ENCODE data around the gene RNF13.
A peak's percentile ranks its signal among the peaks of the same experiment; 100 is the strongest.
"Not testable (repeated sequence)": the region's sequence is repeated elsewhere in the genome, so short reads cannot be mapped to it uniquely, and the experiment has no call there.

Gene RNF13

GRCh38 chr3:149838491-149838890 lies 25.5 kb downstream of the RNF13 start:
- FAIRE-seq = not testable (repeated sequence)

DNA sequence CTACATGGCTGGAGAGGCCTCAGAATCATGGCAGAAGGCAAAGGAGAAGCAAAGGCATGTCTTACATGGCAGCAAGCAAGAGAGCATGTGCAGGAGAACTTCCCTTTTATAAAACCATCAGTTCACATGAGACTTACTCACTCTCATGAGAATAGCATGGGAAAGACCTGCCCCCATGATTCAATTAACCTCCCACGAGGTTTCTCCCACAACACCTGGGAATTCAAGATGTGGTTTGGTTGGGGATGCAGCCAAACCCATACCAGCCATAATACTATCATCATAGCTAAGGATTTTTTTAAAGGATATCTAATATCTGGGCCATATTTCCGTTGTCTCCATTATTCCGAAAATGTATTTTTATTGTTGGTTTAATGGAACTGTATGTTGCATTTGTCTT lies 26.5 kb downstream of the RNF13 start:
- not testable (repeated sequence) for FAIRE-seq; DNase-seq (ENCODE audit: insufficient read length, low spot score)

More at GRCh38 chr3:149838491-149838890, 25.5 kb downstream of the RNF13 start:
- DNase-seq (ENCODE audit: insufficient read length, low spot score) = not testable (repeated sequence)

DNA sequence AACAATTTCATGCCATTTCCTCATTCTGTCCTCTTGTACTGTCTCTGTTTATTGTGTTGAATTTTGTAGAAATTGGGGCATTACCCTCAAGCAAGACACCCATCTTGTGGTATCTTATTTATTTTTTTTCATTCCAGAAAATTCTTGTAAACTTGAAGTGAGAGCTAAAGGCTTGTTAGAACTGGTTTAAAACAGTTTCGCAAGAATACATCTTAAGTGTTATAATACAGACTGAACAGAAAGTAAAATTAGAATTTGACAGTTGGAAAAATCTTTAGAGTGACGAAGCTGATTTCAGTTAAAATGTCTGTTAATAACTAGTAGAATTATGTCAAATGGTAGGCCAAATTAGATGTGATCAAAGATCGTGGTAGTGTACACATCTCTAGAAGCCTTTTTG lies 26.9 kb downstream of the RNF13 start:
- FAIRE-seq (no peak), DNase-seq (ENCODE audit: insufficient read length, low spot score) (no peak)

GRCh38 chr3:149843502-149843901 lies 30.5 kb downstream of the RNF13 start:
- DNase-seq (ENCODE audit: insufficient read length, low spot score) = no peak
- no peak for FAIRE-seq

DNA sequence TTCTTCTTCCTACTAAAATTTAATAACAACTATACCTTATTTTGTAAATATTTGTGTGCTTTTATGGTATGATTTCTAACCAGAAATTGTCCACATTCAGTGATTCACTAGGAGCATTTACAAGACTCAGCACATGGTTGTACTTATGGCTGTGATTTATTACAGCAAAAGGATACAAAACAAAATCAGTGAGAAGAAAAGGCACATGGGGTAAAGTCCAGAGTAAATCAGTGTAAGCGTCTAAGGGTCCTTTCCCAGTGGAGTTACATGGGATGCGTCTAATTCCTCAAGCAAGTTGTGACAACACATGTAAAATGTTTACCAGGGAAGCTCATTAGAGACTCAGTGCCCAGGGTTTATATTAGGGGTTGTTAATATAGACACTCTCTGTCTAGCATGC lies 31.1 kb downstream of the RNF13 start:
- FAIRE-seq (no peak), DNase-seq (ENCODE audit: insufficient read length, low spot score) (no peak)

DNA sequence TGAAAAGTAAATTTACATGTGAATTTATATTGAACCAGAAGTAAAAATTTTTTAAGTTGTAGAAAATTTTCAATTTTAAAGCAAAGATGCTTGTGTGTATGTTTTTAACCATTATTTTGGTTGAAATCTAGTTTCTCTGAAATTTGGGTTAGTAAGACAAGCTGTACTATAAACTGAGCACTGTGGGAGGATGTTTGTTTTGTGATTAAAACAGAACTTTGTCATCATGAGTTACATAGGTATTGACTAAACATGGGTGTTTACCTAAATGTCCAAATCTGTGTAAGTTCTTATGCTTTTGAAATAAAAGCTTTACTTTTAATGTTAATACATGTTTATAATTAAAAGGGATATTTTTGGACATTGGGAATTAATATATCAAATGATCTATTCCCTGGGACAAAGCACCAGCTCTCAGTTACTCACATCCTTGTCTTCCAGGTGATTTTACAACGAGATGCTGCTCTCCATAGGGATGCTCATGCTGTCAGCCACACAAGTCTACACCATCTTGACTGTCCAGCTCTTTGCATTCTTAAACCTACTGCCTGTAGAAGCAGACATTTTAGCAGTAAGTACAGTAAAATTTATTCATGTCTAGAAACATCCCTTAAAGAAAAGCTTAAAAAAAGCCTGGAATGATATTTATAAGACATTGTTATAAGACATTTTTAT lies 32.7 kb downstream of the RNF13 start:
- FAIRE-seq (no peak), DNase-seq (ENCODE audit: insufficient read length, low spot score) (no peak)

DNA sequence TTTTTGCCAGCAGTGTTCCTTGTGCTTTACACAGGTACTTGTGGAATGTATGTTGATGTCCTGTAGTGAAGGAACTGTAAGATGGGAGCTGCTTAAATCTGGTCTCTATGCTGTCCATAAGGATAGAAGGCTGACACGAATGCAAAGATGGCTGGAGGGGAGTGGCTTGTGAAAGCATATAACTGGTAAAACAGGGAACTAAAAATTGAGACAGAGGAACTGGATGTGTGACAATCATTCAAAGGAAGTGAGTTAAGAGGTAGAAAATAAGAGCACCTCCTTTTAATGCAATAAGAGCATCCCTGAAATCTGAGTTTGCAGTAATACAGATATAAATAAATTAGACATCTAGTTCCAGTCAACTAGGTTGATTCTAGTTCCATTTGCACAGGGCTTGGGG lies 35.2 kb downstream of the RNF13 start:
- no peak for DNase-seq (ENCODE audit: insufficient read length, low spot score)
- no peak for FAIRE-seq

DNA sequence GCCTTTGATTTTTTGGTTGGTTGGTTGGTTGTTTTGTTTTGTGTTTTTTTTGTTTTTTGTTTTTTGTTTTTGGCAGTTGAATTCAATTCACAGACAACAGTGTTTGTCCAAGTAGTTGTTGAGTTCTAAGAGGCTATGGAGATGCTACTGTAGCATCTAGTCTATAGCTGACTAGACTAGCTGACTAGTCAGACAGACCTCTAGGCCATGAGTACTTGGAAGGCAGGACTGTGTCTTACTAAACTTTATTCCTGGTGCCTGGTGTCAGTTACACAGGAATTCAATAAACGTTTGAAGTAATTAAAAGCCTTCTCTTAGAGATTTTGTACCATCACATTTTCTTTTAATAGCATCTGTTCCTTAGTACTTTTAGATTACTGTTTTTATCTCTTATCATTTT lies 35.7 kb downstream of the RNF13 start:
- FAIRE-seq (no peak), DNase-seq (ENCODE audit: insufficient read length, low spot score) (no peak)

DNA sequence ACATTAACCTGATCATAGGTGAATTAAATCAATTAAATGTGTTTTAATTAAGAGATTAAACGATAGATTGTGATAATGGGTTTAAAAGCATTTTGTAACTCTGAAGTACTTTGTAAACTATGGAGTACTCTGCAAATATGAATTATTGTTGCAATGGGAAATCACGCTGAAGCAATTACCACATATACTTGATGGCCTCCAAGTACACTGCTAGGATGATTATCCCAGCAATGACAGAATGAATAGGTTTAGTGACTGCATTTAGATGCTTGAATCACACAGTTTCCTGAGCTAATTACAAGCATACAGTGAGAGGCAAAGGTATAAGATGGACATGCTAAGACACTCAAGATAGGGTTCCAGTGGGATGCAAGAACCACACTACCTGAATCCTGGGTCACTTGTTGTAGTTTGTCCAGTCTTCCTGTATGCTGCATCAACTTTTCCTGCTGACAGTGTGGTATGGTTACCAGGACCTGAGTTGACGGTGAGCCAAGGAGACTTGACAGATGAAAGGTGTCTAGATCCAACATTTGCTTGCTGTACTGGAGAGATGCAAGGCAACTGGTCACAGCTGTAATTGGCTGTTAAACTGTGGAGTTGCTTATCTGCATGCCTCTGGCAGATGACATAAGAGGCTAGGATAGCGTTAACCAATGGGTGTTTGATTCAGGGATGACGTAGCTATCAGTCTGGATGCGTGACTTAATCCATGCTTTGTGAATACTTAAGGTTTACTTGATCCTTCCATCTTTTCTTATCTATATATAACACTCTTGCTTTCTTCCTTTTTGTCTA lies 38.0 kb downstream of the RNF13 start:
- FAIRE-seq = no peak
- DNase-seq (ENCODE audit: insufficient read length, low spot score) = no peak

- FAIRE-seq (no peak), DNase-seq (ENCODE audit: insufficient read length, low spot score) (no peak)
Measured at GRCh38 chr3:149858911-149859310, 45.9 kb downstream of the RNF13 start.

- FAIRE-seq = no peak
Measured at GRCh38 chr3:149860881-149861280, 47.9 kb downstream of the RNF13 start.

DNA sequence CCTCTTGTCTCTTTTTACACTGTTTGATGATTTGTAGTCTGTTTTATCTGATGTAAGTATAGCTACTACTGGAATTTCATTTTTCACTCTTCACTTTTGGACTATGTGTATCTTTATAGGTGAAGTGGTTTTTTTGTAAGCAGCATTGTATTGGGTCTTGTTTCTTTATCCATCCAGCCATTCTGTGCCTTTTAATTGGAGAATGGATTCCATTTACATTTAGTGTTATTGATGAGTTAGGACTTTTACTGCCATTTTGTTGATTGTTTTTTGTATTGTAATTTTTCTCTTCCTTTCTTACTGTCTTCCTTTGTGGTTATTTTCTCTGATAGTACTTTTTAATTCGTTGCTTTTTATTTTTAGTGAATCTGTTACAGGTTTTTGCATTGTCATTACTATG lies 54.5 kb downstream of the RNF13 start:
- DNase-seq (ENCODE audit: insufficient read length, low spot score) (no peak), FAIRE-seq (no peak)

More at GRCh38 chr3:149860881-149861280, 47.9 kb downstream of the RNF13 start:
- no peak for DNase-seq (ENCODE audit: insufficient read length, low spot score)

DNA sequence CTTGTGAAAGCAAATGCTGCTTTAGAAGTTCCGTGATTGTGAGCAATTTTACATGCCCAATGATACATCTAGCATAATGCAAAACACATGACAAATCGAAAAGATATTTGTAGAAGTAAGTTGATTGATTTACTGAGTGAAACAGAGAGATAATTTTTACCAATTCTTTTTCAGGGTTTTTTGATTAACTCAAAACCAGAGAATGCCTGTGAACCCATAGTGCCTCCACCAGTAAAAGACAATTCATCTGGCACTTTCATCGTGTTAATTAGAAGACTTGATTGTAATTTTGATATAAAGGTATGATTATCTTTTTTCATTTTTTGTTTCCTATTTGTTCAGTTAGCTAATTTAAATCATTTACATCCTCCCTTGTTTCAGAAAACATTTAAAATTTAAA lies 58.8 kb downstream of the RNF13 start:
- no peak for DNase-seq (ENCODE audit: insufficient read length, low spot score)
- FAIRE-seq = peak; percentile 45

GRCh38 chr3:149872589-149872988 lies 59.6 kb downstream of the RNF13 start:
- no peak for DNase-seq (ENCODE audit: insufficient read length, low spot score)
- no peak for FAIRE-seq

DNA sequence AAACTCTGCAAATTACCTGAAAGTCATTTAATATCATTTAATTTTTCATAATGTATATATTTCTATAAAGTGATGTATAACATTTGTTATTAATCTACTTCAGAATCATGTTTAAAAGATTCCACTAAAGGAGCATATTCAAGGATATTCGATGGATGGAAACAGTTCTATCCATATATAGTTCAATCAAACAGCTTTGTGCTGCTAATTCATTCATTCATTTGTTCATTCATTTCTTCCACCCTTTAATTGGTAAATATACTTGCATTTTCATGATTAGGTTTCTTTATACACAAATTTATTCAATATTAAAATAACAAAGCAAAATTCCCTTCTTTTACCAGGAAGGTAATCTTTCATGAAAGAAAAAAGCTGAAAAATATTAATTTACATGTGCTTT lies 64.7 kb downstream of the RNF13 start:
- no peak for DNase-seq (ENCODE audit: insufficient read length, low spot score)
- no peak for FAIRE-seq

- no peak for DNase-seq (ENCODE audit: insufficient read length, low spot score)
- FAIRE-seq = peak; percentile 74
Measured at GRCh38 chr3:149879872-149880271, 66.9 kb downstream of the RNF13 start.

- DNase-seq (ENCODE audit: insufficient read length, low spot score) (no peak), FAIRE-seq (peak; percentile 40)
Measured at GRCh38 chr3:149881879-149882278, 68.9 kb downstream of the RNF13 start.

- no peak for FAIRE-seq
- DNase-seq (ENCODE audit: insufficient read length, low spot score) = no peak
Measured at GRCh38 chr3:149883134-149883533, 70.1 kb downstream of the RNF13 start.

DNA sequence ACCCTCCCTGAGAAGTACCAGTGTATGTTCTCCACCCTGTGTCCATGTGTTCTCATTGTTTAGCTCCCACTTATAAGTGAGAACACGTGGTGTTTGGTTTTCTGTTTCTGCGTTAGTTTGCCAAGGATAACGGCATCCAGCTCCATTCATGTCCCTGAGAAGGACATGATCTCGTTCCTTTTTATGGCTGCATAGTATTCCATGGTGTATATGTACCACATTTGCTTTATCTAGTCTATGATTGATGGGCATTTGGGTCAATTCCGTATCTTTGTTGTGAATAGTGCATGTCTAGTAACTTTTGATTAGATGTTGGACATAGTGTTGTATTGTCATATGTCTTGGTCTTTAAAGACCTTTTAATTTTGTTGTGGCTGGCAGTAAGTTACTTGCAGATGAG lies 70.8 kb downstream of the RNF13 start:
- not testable (repeated sequence) for FAIRE-seq

DNA sequence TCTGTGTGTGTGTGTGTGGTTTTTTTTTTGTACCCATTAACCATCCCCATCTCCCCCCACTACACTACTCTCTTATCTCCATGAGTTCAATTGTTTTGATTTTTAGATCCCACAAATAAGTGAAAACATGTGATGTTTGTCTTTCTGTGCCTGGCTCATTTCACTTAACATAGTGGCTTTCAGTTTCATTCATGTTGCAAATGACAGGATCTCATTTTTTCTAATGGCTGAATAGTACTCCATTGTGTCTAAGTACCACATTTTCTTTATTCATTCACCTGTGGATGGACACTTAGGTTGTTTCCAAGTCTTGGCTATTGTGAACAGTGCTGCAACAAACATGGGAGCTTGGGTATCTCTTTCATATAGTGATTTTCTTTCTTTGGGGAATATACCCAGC lies 71.8 kb downstream of the RNF13 start:
- FAIRE-seq = peak; percentile 26
- DNase-seq (ENCODE audit: insufficient read length, low spot score) = not testable (repeated sequence)

More for the DNA sequence above, 70.8 kb downstream of the RNF13 start:
- not testable (repeated sequence) for DNase-seq (ENCODE audit: insufficient read length, low spot score)

GRCh38 chr3:149886957-149887356 lies 73.9 kb downstream of the RNF13 start:
- no peak for FAIRE-seq
- no peak for DNase-seq (ENCODE audit: insufficient read length, low spot score)

DNA sequence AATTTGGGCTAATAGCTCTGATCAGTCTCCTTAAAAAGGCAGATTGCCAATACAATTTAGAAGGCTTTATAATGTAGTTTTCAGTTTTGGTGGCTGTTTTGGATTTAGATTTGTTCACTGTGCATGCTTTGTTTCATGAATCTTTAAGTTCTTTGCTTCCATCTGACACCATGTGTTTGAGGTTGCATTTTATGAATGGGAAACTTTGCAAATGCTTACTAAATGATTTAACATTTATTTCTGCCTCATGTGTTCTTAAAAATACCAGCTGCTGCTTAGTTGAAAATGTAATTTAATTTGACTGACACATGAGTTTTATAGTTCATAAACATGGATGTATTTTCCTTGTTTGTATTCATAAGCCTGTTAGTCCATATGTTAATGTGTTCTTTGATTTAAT lies 78.6 kb downstream of the RNF13 start:
- DNase-seq (ENCODE audit: insufficient read length, low spot score) (no peak), FAIRE-seq (no peak)

Measured in GM19239 (cell line).